Gastrocnemius medialis (tissue), 4 donors: ENCODE results near the gene MKNK2.

Source experiments
- CTCF ChIP-seq, 5 experiments: fragments of 450-650 bp in 3 of 5; fragments of 200-600 bp in 2 of 5; sonication (generic) in 2 of 5; IDR thresholded peaks in 4 of 5; conservative IDR thresholded peaks in 1 of 5; 1 replicate in 4 of 5; 2 replicates in 1 of 5; pipeline ENCODE4 v1.5.1; 2016 to 2019; ENCODE audit warnings: antibody characterized with exemption in 5 of 5, mild to moderate bottlenecking in 3 of 5, moderate library complexity in 3 of 5
- POLR2A ChIP-seq, 2 donors: fragments of 450-650 bp; IDR thresholded peaks; one replicate each; pipeline ENCODE4 v1.6.1; 2017; ENCODE audit warnings: antibody characterized with exemption in 2 of 2, mild to moderate bottlenecking in 2 of 2, moderate library complexity in 2 of 2

GRCh38 chr19:2064788-2065524, 13.9 kb upstream of the MKNK2 start:
- peak in 2 of 5 experiments; percentile 19 to 74 for TF ChIP-seq CTCF (IDR thresholded peaks at IDR 0.05 in 4 of 5, conservative IDR thresholded peaks at IDR 0.05 in 1 of 5)
- peak; percentile 90 to 96 for TF ChIP-seq POLR2A (IDR thresholded peaks at IDR 0.05)
